Breast epithelium (tissue), 4 donors: ENCODE results near the gene BAD. TPM values are rescaled to one million over a fixed set of nuclear protein-coding genes. Genes with fewer than 3 reads are reported as not detected.

Source experiments
- DNase-seq, 2 donors: peaks; one replicate each; pipeline ENCODE4 v3.0.0-alpha.2; 2019; ENCODE audit warnings: low spot score in 2 of 2
- H3K27ac ChIP-seq, 2 donors: fragments of 200-600 bp; sonication (generic) in 1 of 2; one replicate each; pipeline ENCODE4 v1.5.1; 2016 to 2019; ENCODE audit warnings: mild to moderate bottlenecking in 1 of 2
- H3K27me3 ChIP-seq, 2 donors: fragments of 200-600 bp; sonication (generic) in 1 of 2; one replicate each; pipeline versions ENCODE4 v1.5.1 to v1.6.0; 2017 to 2019; ENCODE audit warnings: control low read depth in 1 of 2, mild to moderate bottlenecking in 1 of 2
- H3K36me3 ChIP-seq: fragments of 200-600 bp; one replicate; pipeline ENCODE4 v1.5.1; 2019
- H3K4me1 ChIP-seq, 2 donors: fragments of 200-600 bp; sonication (generic); one replicate each; pipeline ENCODE4 v1.5.1; 2016 to 2019; ENCODE audit warnings: control low read depth in 1 of 2
- H3K4me3 ChIP-seq, 3 donors: fragments of 200-600 bp; sonication (generic); 1 replicate in 2 of 3; 2 replicates in 1 of 3; pipeline ENCODE4 v1.5.1; 2016 to 2019; ENCODE audit warnings: mild to moderate bottlenecking in 3 of 3, moderate library complexity in 2 of 3
- H3K9me3 ChIP-seq, 2 donors: fragments of 200-600 bp; sonication (generic) in 1 of 2; one replicate each; pipeline ENCODE4 v1.5.1; 2016 to 2019; ENCODE audit warnings: control low read depth in 1 of 2
- POLR2A ChIP-seq: fragments of 450-650 bp; IDR thresholded peaks from one replicate; pipeline ENCODE4 v1.6.1; 2016; ENCODE audit warnings: antibody characterized with exemption, mild to moderate bottlenecking, moderate library complexity
- POLR2AphosphoS5 ChIP-seq, 3 donors: sonication (generic); formaldehyde crosslinking; IDR thresholded peaks; one replicate each; pipeline ENCODE4 v1.6.1; 2017; ENCODE audit warnings: antibody characterized with exemption in 3 of 3
- intact Hi-C: fragments of 100-400 bp; cut with DNase I; formaldehyde crosslinking; loops from one replicate; pipeline ENCODE4 v1.15.1; 2023; ENCODE audit warnings: low total_unique reads
- total RNA-seq, 3 donors: library from RNA; depleted of rRNA; stranded (reverse); fragments of >200 nt; gene quantifications; one replicate each; pipeline ENCODE4 v1.1.0, GENCODE V29; 2016
- TF ChIP-seq, protein P1 (sequence below), 3 donors: fragments of 450-650 bp; IDR thresholded peaks; one replicate each; pipeline ENCODE4 v1.5.1; 2016 to 2017; ENCODE audit warnings: antibody characterized with exemption in 3 of 3, mild to moderate bottlenecking in 3 of 3, moderate library complexity in 3 of 3

BAD gene
- total RNA-seq, 3 donors from 2014 or later: 80.3 to 107 (median 87.5) TPM

GRCh38 chr11:64292460-64293254, 8.2 kb upstream of the BAD start:
- H3K4me3 ChIP-seq: peak overlapping the region; percentile 31 to 64 (median 50)
- DNase-seq: no peak
- H3K36me3 ChIP-seq: no peaks in the 10 kb centered on the region
- TF ChIP-seq POLR2A: no peak
- peaks cover 10 to 14% of the 10 kb centered on the region in 2 donors for H3K4me1 ChIP-seq
- peaks cover 8 to 41% of the 10 kb centered on the region in 2 donors for H3K27me3 ChIP-seq
- no peak overlapping the region for H3K27ac ChIP-seq
- H3K9me3 ChIP-seq: no peaks in the 10 kb centered on the region
- intact Hi-C loops: no loop called here

DNA sequence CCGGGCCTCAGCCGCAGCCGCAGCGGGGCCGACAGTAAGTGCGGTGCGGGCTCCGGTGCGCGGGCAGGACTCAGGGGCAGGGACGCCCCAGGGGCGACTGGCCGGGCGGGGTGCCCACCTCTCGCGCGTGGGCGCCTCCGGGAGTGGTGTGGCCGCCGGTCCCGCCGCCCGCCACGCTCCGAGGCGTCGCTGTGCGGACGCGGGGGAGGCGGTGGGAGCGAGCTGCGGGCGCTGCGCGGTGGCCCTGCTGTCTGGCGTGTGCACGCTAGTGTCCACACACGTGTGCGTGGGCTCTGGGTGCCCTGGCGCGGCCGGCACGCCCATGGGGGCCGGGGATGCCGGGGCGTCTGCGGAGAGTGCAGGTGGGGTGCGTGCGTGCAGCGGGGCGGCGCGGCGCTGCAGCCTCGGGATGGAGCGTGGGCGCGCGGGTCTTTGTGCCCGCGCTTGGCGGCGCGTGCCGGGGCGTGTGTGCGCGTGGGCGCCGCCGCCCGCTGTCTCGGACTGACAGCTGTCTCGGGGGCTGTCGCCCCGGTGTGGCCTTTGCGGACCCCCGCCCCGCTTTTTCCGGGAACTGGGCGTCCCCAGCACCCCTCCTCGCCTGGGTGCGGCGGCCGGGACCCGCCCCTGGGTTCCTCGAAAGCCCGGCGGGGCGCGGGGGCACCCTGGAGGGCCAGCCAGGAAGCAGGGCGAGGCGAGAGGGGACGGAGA, 7.4 kb upstream of the BAD start:
- Histone ChIP-seq H3K27me3 (peaks cover 8 to 33% of the 10 kb centered on the region in 2 donors), H3K9me3 (no peaks in the 10 kb centered on the region), H3K4me1 (peaks cover 10 to 14% of the 10 kb centered on the region in 2 donors), H3K36me3 (no peaks in the 10 kb centered on the region), H3K27ac (no peak overlapping the region), H3K4me3 (peak overlapping the region; percentile 31 to 64 (median 50))
- TF ChIP-seq, protein P1, sequence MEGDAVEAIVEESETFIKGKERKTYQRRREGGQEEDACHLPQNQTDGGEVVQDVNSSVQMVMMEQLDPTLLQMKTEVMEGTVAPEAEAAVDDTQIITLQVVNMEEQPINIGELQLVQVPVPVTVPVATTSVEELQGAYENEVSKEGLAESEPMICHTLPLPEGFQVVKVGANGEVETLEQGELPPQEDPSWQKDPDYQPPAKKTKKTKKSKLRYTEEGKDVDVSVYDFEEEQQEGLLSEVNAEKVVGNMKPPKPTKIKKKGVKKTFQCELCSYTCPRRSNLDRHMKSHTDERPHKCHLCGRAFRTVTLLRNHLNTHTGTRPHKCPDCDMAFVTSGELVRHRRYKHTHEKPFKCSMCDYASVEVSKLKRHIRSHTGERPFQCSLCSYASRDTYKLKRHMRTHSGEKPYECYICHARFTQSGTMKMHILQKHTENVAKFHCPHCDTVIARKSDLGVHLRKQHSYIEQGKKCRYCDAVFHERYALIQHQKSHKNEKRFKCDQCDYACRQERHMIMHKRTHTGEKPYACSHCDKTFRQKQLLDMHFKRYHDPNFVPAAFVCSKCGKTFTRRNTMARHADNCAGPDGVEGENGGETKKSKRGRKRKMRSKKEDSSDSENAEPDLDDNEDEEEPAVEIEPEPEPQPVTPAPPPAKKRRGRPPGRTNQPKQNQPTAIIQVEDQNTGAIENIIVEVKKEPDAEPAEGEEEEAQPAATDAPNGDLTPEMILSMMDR (IDR thresholded peaks at IDR 0.05): no peak
- TF ChIP-seq POLR2A (no peak), POLR2AphosphoS5 (IDR thresholded peaks at IDR 0.05) (no peak)
- intact Hi-C loops: no loop called here
- no peak for DNase-seq

DNA sequence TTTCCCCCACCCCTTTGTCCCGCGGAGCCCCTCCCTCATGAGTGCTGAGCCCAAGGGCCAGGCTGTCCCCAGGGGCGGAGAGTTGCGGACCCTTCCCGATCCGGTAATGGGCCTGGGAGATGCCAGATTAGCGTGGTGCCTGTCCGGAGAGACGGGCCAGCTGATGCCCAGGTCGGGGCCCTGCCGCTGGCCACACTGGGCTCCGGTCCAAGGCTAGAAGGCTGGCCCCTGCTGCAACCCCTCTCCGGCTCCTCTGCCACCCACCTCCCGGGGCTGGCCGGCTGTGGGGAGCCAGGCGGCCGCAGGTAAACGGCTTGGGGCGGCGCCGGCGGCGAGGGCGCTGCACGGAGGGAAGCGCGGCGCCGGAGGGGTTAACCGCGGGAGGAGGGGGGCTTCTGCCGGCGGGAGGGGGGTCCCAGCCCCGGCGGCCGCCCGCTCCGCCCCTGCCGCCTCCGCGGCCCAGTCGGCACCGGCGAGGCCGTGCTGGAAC, 6.8 kb upstream of the BAD start, which contains the start of gene KCNK4:
KCNK4 (plus strand) TSS at position 41 of the 490 bp plus-strand sequence. CDS start 1,717 bp downstream, outside the sequence.
- Histone ChIP-seq H3K4me3 (peak within 1 kb of the TSS; percentile 31 to 64 (median 50)), H3K27me3 (peaks cover 8 to 27% of the 10 kb centered on the region in 2 donors), H3K4me1 (peaks cover 14 to 15% of the 10 kb centered on the region in 2 donors), H3K36me3 (no peaks in the 10 kb centered on the region), H3K27ac (no peak within 1 kb of the TSS), H3K9me3 (no peaks in the 10 kb centered on the region)
- intact Hi-C loops: no loop called here
- TF ChIP-seq POLR2A: no peak
- DNase-seq: no peak

- peaks cover 8 to 26% of the 10 kb centered on the region in 2 donors for H3K27me3 ChIP-seq
- no peak overlapping the region for H3K27ac ChIP-seq
- H3K4me1 ChIP-seq: peaks cover 14 to 17% of the 10 kb centered on the region in 2 donors
- H3K9me3 ChIP-seq: no peaks in the 10 kb centered on the region
- TF ChIP-seq POLR2A (no peak), POLR2AphosphoS5 (IDR thresholded peaks at IDR 0.05) (no peak)
- TF ChIP-seq, protein P1 (IDR thresholded peaks at IDR 0.05): no peak
- H3K4me3 ChIP-seq: peak overlapping the region in 1 of 3 donors; percentile 64
- H3K36me3 ChIP-seq: no peaks in the 10 kb centered on the region
- no peak for DNase-seq
- intact Hi-C loops: no loop called here
Observed at GRCh38 chr11:64290352-64291261, 6.1 kb upstream of the BAD start.

DNA sequence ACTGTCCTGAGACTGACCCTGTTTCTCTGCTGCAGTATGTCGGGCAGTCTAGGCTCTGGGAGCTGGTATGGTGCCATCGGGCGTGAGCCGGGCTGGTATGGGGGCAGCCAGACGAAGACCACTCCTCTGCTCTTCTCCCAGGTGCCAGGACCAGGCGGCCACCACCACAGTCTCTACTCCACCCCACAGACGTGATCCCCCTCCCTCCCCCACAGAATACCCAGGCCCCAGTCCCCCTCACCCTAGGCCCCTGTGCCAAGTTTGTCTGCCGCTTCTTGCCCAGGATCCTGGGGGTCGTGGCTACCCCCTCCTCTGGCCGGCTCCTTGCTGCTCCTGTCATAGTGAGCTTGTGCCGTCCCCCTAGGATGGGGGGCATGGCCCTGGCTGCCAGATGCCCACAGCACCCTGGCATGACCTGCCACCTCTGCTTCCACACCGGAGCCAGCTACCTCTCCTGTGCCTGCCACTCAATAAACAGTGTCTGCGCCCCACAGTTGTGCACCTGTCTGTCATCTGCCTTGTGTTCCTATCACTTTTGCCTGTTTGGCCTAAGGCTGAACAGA, 4.6 kb upstream of the BAD start:
- H3K27me3 ChIP-seq: peaks cover 8 to 26% of the 10 kb centered on the region in 2 donors
- no peak overlapping the region for H3K27ac ChIP-seq
- intact Hi-C loops: no loop called here
- H3K36me3 ChIP-seq: no peaks in the 10 kb centered on the region
- H3K4me1 ChIP-seq: peaks cover 16 to 19% of the 10 kb centered on the region in 2 donors
- no peak for TF ChIP-seq POLR2AphosphoS5 (IDR thresholded peaks at IDR 0.05)
- TF ChIP-seq, protein P1 (IDR thresholded peaks at IDR 0.05): no peak
- no peak for TF ChIP-seq POLR2A
- no peaks in the 10 kb centered on the region for H3K9me3 ChIP-seq
- DNase-seq: no peak
- no peak overlapping the region for H3K4me3 ChIP-seq
